HG03432 (cell line): ENCODE results near the gene TRIP13.
"Not testable (repeated sequence)": the region's sequence is repeated elsewhere in the genome, so short reads cannot be mapped to it uniquely, and the experiment has no call there.

Experiments used
- ATAC-seq: cut with Tn5 transposase; IDR thresholded peaks from one replicate; pipeline ENCODE4 v1.9.1; 2021; ENCODE audit warnings: mild to moderate bottlenecking, moderate library complexity; ENCODE audit not compliant: unreplicated experiment

The TRIP13 gene

GRCh38 chr5:889075-889710, 3.5 kb upstream of the TRIP13 start:
- no peak for ATAC-seq

- ATAC-seq, result no peak
Measured at GRCh38 chr5:891117-891836, 1.4 kb upstream of the TRIP13 start.

DNA sequence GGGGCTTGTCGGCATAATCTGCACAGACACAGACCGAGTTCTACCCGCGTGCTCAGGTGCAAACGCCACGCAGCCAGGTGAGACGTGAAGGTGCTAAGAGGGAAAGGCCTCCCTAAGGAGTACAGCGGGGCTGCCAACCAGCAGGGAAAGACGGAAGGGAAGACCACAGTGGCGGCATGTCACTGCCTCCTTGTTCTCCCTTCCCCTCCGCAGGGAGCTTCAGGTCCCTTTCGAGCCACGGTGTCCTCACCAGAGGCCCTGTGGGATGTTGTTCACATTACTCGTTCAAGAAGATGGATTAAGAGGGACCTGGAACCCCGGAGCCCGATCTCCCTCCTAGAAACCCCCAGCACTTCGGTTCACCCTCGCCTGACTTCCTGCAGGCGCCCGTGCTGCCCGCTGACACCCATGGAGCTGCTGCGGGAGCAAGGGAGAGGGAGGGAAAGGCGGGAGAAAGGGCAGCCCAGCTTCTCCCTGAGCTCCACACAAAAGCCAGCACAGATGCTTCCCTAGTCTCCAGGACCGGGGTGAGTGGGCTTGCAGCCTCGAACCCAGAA, 769 bp upstream of the TRIP13 start:
- ATAC-seq, result peak; percentile 11

GRCh38 chr5:893137-893506, 438 bp downstream of the TRIP13 start:
- ATAC-seq, result peak; percentile 14

- ATAC-seq, result no peak
Measured at GRCh38 chr5:893711-894110, 1.0 kb downstream of the TRIP13 start.

DNA sequence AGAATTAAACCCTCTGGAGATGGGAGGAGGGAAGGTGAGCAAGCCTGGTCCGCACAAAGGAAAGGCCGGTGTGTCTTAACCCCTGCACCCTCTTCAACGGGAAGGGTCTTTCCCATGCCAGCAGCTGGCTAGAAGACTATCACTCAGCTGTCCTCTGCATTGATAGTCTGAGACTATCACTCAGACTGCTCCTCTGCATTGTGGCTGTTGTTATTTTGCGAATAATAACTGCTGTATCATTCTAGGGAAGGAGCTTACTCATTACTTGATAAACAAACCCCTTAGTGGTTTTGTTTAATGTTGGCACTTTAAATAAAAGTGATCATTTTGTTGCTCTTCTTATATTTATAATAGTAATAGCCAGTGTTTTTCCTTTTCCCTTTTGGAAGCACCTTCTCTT, 8.1 kb downstream of the TRIP13 start:
- no peak for ATAC-seq

- ATAC-seq, result no peak
Measured at GRCh38 chr5:902129-902916, 9.6 kb downstream of the TRIP13 start.

- ATAC-seq, result no peak
Measured at GRCh38 chr5:903756-904096, 11.0 kb downstream of the TRIP13 start.

DNA sequence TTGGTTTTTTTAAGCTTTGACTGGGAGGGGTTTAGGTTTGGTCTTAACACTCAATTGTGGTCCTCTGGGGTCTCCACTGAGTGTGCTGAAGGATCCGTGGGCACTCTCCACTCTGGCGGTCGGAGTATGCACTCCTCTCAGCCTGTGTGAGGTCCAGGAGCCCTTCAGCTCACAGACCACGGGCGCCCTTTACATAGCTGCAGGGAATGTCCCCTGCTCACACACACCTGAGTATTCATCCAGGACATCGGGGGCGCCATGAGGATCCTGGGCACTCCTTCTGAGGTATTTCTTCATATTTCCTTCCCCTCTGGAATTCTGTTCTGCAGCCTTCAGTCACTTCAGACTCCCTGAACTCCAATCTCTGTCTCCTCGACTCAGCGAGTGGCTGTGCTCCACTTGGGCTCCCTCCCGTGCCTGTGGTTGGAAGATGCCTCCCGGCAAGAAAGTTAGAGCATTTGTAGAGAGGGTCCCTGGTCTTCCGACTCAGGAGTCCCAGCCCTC, 12.5 kb downstream of the TRIP13 start:
- no peak for ATAC-seq

GRCh38 chr5:907366-907910, 14.8 kb downstream of the TRIP13 start:
- no peak for ATAC-seq

DNA sequence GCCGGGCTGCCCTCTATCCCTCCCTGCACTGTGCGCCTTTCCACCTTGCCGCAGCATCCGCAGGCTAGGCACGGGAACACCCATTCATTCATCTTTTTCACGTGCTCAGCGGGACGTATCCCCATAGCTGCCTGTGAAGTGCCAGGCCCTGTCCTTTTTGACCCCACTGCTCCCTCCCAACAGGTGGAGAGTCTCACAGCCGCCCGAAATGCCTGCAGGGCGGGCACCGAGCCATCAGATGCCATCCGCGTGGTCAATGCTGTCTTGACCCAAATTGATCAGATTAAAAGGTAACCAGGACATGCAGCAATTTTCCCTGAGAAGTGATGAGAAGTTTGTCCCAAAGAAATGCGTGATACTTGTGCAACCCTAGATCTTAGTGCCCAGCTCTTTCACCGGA, 15.5 kb downstream of the TRIP13 start:
- ATAC-seq, result no peak

- ATAC-seq, result no peak
Measured at GRCh38 chr5:909086-909485, 16.4 kb downstream of the TRIP13 start.

DNA sequence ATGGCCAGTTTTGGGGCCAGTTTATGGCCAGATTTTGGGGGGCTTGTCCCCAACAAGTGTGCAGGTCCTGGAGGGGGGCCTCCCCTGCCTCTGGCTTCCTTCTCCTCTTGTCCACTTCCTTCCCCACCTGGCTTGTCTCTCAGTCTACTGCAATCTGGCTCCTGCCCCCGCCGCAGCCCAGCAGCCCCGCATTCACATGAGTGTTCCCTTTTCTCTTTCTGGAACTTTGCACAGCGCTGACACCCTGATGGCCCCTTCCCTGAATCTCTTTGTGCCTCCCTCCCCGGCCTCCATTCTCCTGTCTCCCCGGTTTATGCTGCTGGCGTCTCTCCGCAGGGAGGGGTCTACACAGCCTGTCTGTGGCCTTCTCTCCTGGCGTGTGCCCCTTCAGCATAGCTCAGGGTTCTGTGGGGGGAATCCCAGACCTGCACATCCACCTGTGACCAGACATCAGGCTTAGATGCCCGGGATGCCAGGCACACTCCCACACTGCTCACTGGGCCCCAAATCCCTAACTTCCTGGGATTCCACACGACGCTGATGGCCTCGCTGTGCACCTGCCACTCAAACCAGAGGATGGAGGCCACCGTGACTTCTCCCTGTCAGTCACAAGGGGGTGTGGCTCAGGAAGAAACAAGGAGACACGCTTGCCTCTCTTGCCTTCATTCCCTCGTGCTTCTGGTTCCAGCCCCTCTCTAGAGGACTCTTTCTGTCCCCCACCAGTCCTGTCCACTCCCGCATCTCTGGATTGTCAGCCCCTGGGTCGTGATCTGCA, 17.5 kb downstream of the TRIP13 start:
- ATAC-seq, result no peak

GRCh38 chr5:910769-911160, 18.1 kb downstream of the TRIP13 start:
- no peak for ATAC-seq

DNA sequence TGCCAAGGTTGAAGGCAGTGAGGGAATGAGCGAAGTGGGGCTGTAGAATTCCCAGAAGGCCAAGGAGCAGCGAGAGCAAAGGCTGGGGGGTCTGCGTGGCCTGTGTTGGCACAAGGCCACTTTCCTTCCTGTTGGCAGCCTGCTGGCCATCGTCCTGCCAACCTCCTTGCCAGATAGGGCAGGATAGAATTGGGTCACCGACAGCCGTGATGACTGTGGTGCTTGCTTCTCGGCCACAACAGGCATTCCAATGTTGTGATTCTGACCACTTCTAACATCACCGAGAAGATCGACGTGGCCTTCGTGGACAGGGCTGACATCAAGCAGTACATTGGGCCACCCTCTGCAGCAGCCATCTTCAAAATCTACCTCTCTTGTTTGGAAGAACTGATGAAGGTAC, 18.9 kb downstream of the TRIP13 start:
- no peak for ATAC-seq

DNA sequence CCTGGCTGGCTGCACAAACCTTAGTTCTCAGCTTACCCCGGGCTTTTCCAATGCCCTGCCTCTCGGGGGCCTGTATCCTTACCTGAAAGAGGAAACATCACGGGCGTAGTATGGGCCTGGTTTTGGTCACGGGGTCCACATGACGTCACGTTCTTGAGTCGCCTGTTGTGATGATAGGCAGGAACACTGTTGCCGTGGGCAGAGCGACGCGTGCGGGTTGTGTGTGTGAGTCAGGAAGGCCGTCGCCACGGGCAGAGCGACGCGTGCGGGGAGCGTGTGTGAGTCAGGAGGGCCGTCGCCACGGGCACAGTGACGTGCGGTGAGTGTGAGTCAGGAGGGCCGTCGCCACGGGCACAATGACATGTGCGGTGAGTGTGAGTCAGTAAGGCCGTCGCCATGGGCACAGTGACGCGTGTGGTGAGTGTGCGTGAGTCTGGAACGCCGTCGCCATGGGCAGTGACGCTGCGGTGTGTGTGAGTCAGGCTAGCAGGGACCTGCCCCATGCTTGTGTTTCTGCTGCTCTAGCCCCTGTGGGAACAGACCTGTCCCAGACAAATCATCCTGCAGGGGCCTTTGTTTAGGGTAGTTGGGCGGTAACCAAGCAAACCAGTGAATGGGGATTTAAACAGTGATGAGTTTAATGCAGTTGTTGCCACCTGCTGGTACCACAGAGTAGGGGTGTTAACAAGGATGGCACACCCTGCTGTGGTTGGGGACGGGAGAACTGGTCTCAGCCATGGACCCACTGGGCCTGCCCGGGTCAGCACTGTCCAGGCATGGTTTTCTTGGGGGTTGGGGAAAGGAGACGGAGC, 19.8 kb downstream of the TRIP13 start:
- no peak for ATAC-seq

DNA sequence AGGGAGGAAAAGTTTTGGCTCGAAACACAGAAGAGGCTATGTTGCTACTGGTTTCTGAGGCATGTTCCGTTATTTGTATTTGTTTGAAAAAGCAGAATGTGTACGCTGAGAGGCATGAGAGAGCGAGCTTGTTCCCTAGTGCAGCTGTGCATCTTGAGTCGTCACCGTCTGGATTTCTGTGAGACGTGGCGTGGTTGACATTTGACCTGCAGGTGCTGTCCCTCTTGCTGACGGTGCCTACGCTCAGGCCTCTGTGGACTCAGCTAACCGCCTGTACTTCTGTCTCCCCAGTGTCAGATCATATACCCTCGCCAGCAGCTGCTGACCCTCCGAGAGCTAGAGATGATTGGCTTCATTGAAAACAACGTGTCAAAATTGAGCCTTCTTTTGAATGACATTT, 21.5 kb downstream of the TRIP13 start:
- ATAC-seq, result no peak

- no peak for ATAC-seq
Measured at GRCh38 chr5:914612-915011, 21.9 kb downstream of the TRIP13 start.

DNA sequence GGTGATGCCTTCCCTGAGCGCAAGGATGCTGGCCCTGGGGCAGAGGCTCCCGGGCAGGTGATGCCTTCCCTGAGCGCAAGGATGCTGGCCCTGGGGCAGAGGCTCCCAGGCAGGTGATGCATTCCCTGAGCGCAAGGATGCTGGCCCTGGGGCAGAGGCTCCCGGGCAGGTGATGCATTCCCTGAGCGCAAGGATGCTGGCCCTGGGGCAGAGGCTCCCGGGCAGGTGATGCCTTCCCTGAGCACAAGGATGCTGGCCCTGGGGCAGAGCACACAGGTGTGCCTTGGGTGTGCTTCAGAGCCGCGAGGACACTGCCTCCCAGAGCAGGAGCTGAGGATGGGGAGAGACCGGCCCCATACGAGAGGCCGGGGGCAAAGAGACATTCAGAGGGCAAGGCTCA, 22.7 kb downstream of the TRIP13 start:
- not testable (repeated sequence) for ATAC-seq

GRCh38 chr5:915946-916345, 23.3 kb downstream of the TRIP13 start:
- no peak for ATAC-seq
